Measurements from ENCODE around the gene UBAC2. TPM values are rescaled to one million over a fixed set of nuclear protein-coding genes. Genes with fewer than 3 reads are reported as not detected.
A peak's percentile ranks its signal among the peaks of the same experiment; 100 is the strongest.
"Not testable (repeated sequence)": the region's sequence is repeated elsewhere in the genome, so short reads cannot be mapped to it uniquely, and the experiment has no call there.

The UBAC2 gene
- total RNA-seq, 1 donor from 2014 or later: 63.5 TPM

DNA sequence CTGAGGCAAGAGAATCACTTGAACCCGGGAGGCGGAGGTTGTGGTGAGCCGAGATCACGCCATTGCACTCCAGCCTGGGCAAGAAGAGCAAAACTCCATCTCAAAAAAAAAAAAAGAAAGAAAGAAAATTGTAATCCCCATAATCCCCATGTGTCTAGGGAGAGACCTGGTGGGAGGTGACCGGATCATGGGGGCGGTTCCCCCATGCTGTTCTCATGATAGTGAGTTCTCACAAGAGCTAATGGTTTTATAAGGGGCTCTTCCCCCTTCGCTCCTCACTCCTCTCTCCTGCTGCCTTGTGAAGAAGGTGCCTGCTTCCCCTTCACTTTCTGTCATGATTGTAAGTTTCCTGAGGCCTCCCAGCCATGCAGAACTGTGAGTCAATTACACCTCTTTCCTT is 192.7 kb downstream of the UBAC2 start:
- DNase-seq (ENCODE audit: low read depth): not testable (repeated sequence)

DNA sequence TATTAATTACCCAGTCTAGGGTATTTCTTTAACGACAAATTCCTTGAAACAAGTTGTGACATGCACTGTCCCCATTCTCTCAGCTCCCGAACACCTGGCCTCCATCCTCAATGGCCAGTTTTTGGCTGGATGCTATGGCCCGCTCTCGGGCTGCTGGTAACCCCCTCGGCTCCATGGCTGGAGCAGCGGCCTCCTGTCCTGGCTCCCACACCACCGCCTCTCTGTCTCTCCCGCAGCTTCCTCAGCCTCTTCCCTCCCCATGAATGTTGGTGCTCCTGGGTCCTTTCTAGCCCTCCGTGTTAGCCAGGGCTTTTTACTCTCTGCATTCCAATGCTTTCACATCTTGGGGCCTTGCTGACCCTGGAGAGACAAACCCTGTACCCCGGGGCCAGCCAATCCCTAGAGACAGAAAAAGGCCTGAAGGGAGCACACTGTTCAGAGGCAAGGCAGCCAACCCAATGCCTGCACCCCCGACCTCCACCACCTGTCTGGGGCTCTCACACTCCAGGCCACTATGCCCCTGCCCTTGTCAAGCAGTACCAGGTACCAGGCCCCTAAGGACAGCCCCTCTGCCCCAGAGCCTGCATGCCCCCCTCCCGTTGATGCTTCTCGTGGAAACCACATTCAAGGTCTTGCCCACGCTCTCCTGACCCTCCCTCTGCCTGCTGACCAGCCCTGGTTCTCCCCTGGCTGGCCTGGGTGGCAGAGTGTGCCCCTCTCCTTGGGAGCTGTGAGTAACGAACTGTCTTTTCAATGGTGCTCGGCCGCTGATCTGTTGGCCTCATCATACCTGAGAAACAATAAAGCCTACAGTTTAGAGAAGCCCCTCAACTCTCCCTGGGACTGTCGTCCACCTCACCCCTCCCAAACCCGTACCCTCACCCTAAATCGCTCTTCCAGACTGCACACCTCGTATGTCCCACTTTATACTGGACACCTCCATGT is 193.4 kb downstream of the UBAC2 start:
- no peak for DNase-seq (ENCODE audit: low read depth)

GRCh38 chr13:99395436-99395835 is 194.8 kb downstream of the UBAC2 start:
- no peak for DNase-seq (ENCODE audit: low read depth)

- no peak for DNase-seq (ENCODE audit: low read depth)
These were observed 195.8 kb downstream of the UBAC2 start for GRCh38 chr13:99396446-99396845.

GRCh38 chr13:99398071-99398470 is 197.4 kb downstream of the UBAC2 start:
- DNase-seq (ENCODE audit: low read depth): no peak

DNA sequence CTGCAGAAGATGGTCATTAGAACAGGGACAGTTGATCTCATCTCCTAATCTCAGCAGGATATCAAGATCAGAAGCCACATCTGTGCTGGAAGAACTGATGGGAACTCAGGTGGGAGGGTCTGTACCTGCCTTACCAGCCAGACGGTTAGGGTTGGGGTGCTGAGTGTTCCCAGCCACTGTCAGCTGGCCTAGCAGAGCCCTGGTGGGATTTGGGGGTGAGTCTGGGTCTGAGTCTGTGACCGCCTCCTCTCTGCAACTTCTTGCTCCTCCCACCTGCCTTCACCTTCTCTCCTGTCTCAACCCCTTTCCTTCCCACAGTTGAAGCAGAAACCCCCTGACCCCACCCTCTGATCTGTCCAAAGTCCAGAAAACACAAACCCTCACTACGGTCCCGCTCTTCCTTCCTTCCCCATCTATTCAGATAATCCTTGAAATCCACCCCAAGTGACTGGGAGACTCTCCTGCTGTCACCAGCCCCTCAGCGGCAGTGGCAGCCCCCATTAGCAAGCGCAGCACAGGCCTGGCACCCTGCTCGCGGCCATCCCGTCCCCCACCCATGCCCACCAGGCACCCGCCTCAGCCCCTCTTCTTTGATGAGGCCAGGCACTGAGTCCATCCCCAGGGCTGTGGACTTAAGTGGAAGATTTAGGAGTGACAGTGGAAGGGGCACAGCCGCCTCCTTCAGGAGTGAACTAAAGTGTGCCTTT is 198.4 kb downstream of the UBAC2 start:
- no peak for DNase-seq (ENCODE audit: low read depth)

- DNase-seq (ENCODE audit: low read depth): no peak
These were observed 198.9 kb downstream of the UBAC2 start for GRCh38 chr13:99399623-99399974.

DNA sequence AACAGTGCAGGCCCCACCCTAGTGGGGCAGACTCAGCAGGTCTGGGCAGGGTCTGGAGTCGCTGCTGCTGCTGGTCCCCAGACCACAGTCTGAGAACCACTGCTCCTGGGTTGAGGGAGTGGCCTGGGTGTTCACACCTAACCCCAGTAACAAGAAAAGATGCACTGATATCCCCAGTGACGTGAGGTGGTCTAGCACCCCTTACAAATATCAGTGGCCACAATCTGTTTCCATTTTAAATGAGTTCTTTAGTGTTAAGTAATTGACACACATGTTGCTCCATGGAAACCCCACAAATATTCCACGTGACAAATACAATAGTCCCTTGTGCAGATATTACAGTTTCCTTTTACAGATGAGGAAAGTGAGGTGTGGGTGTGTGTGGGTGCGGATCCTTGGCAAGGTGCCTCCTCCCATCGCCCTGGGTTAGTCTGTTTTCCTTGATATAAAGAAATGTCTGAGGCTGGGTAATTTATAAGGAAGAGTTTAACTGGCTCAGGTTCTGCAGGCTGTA is 202.9 kb downstream of the UBAC2 start:
- DNase-seq (ENCODE audit: low read depth): no peak

DNA sequence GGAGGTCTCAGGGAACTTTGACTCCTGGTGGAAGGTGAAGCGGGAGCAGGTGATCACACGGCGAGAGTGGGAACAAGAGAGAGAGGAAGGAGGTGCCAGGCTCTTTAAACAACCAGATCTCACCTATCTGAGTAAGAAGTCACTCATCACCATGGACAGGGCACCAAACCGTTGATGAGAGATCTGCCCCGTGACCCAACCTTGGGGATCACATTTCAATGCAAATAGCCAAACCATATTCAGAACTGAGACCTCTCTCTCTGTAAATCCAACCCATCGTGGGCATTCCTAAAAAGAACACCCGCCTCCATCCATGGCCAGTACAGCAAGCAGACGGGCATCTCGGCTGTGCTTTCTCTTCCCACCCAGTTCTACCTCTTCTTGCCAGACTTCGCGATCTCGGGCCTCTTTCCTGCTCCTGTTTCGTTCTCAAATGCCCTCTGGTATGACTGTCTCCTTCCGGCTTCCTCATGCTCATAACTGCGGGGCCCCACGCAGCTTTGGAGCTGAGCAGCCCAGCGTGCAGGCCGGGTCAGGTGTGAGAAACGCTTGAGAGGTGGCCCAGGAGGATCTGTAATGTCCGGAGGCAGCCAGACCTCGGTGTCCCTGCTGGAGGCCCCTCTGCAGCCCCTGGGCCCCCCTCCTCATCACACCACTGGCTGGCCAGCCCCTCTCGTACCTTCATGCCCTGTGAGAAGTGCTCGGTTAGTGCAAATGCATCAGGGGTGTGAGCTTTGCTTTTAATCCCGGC is 203.5 kb downstream of the UBAC2 start:
- peak; percentile 20 for DNase-seq (ENCODE audit: low read depth)

GRCh38 chr13:99405966-99406365 is 205.3 kb downstream of the UBAC2 start:
- no peak for DNase-seq (ENCODE audit: low read depth)

DNA sequence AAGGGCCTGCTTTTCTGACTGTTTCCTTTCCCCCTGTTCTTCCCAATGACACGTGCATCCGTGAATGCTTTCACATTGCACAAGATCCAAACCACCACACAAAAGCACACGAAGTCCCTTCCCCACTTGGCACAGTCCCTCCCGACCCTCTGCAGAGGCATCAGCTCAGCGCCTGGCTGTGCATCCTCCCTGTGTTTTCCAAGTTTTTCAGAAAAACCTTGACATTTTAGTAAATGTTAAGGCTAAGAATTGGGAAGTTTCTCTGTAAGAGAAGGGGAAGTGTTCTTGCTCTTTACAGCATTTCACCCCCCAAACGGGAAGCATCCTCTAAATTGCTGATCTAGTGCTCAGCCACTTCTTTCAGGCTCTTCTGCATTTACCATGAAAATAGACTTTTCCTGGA is 206.1 kb downstream of the UBAC2 start:
- DNase-seq (ENCODE audit: low read depth): no peak

GRCh38 chr13:99407906-99408702 is 207.4 kb downstream of the UBAC2 start:
- DNase-seq (ENCODE audit: low read depth): no peak

DNA sequence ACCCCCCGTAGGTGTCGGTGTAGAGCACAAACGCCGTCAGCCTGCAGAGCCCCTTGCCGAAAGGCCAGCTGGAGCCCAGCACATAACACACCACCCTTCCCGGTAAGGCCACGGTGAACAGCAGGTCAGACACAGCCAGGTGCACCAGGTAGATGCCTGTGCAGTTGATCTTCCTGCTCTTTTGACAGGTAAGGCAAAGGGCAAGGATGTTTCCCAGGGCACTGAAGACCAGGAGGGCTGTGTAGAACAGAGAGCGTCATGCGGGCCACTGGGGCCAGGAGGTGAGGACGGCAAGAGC is 208.0 kb downstream of the UBAC2 start:
- DNase-seq (ENCODE audit: low read depth): no peak

GRCh38 chr13:99409461-99410083 is 208.9 kb downstream of the UBAC2 start:
- not testable (repeated sequence) for DNase-seq (ENCODE audit: low read depth)

DNA sequence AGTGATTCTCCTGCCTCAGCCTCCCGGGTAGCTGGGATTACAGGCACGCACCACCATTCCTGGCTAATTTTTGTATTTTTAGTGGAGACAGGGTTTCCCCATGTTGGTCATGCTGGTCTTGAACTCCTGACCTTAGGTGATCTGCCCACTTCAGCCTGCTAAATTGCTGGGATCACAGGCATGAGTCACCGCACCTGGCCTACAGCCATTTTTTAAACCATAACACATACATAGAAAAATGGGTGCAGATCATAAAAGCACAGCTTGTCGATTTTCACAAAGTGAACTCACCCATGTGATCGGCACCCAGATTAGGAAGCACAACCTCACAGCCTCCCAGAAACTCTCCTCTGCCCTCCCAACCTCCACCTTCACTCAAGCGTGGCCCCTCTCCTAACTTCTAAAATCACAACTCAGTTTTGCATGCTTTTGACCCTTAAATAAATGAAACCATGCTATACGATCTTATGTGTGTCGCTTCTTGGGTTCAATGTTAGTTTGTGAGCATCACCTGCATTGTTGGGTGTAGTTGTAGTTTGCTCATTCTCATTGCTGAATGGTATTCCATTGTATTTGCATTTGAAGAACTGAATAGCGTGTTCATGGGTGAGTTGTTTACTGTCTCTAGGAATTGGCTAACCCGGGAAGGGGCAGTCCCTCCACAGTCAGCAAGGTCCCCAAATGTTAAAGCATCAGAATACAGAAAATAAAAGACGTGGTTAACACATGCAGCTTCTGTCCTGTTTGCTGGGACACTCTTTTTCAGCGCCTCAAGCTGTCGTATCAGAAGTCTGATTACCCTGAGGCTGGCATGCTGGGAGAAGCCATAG is 210.2 kb downstream of the UBAC2 start:
- DNase-seq (ENCODE audit: low read depth): not testable (repeated sequence)

DNA sequence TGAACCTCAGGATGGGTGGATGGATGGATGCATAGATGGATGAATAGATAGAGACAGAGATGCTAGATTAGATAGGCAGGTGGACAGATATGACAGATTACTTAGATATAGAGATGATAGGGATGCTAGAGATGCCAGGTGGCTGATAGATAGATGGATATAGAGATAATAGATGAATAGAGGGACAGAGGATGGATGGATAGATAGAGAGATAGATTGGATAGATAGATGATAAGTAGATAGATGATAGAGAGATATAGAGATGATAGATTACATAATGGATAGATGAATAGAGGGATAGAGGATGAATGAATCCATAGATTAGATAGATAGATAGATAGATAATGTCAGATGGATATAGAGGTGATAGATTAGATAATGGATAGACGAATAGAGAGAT is 212.2 kb downstream of the UBAC2 start:
- DNase-seq (ENCODE audit: low read depth): no peak

GRCh38 chr13:99414048-99414995 is 213.7 kb downstream of the UBAC2 start:
- no peak for DNase-seq (ENCODE audit: low read depth)

- no peak for DNase-seq (ENCODE audit: low read depth)
These were observed 214.5 kb downstream of the UBAC2 start for GRCh38 chr13:99415014-99415650.

Measured in renal cortical epithelial cell (primary cell).